ENCODE data around the gene NUF2.
A peak's percentile ranks its signal among the peaks of the same experiment; 100 is the strongest.
"Not testable (repeated sequence)": the region's sequence is repeated elsewhere in the genome, so short reads cannot be mapped to it uniquely, and the experiment has no call there.

NUF2 gene

GRCh38 chr1:163337631-163338030 is 15.9 kb downstream of the NUF2 start:
- DNase-seq, result no peak

DNA sequence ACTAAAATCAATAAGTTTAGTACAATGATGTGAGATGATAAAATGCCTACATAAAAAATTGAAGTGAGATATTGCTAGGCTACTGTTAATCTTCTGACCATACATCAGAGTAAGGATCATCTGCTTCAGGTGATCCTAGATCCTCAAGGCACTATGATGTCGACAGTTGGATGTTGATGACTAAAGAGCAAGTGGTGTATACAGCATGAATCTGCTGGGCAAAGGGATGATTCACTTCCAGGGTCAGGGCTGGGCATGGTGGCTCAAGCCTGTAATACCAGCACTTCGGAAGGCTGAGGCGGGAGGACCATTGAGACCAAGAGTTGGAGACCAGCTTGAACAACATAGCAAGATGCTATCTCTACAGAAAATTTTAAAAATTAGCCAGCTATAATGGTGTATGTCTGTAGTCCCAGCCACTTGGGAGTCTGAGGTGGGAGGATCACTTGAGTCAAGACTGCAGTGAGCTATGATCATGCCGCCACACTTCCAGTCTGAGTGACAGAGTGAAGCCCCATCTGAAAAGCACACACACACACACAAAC is 24.6 kb downstream of the NUF2 start:
- DNase-seq, result no peak

DNA sequence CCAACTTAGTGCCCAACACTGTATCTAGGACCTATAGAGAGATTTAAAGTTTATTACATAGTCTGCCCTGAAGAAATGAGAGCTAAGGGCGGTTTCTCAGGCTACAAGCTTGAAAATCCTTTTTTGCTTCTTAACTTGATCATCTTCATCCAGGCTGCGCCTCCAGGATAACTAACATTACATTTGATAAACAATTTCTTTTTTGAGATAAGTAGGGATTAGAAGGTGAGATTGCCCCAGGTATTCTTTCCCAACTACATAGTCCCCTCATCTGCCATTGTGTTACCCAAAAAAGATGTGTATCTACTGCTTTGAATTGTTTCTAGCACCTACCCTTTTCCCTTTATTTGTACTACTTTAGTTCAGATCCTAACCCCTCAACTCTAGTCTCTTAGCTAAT is 25.4 kb downstream of the NUF2 start:
- no peak for DNase-seq

DNA sequence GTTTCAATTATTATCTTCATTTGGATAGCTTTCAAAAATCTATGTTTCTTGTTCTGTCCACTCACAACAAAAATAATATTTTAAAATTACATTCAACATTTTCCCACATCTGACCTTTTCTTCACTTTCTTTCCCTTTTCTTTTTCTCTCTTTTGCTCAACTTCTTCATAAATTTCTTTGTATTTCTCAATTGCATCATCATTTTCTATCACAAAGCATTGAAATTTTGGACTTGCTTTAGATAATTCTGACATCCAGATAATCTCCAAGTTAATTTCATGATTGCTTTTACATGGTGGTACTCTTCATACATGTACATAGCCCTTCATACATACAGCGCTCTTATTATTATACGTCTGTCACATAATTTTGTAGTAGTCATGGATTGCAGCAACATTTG is 30.2 kb downstream of the NUF2 start:
- no peak for DNase-seq

GRCh38 chr1:163357378-163357777 is 35.6 kb downstream of the NUF2 start:
- DNase-seq, result no peak

- not testable (repeated sequence) for DNase-seq
Measured at GRCh38 chr1:163358172-163358571, 36.4 kb downstream of the NUF2 start.

DNA sequence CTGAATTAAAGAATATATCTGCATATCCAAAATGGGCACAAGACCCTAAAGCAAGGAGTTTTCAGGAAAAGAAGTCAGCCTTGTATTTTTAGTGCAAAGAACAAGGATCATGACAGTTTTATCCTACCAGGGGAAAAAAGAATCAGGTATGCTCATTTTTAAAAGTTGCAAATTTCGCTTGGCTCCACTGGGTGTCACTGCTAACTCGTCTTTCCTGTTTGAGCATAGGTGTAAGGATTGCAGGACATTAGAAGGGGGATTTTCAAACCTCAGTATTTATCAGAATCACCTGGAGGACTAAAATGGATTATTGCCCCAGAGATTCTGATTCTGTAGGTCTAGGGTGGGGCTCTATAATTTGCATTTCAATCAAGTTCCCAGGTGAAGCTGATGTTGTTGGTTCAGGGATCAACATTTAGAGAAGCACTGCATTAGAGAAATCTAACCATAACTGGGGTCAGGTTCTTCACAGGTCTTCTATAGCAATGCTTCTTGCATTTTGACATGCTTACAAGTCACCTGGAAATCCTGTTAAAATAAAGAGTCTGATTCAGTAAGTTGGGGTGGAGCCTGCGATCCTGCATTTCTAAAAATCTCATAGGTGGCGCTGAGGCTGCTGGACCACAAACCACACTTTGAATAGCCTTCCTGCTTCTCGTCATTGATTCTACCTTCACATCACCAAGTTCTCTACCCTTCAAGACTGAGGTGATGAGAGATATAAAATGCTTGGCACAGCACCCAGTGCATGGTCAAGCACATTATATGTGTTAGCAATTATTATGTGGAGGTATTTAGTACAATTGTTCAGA is 39.6 kb downstream of the NUF2 start:
- peak; percentile 47 for DNase-seq

- DNase-seq, result no peak
Measured at GRCh38 chr1:163365186-163365585, 43.4 kb downstream of the NUF2 start.

- no peak for DNase-seq
Measured at GRCh38 chr1:163366555-163366954, 44.8 kb downstream of the NUF2 start.

GRCh38 chr1:163367721-163368120 is 46.0 kb downstream of the NUF2 start:
- DNase-seq, result no peak

- DNase-seq, result no peak
Measured at GRCh38 chr1:163372576-163372975, 50.8 kb downstream of the NUF2 start.

GRCh38 chr1:163378554-163378953 is 56.8 kb downstream of the NUF2 start:
- DNase-seq, result no peak

DNA sequence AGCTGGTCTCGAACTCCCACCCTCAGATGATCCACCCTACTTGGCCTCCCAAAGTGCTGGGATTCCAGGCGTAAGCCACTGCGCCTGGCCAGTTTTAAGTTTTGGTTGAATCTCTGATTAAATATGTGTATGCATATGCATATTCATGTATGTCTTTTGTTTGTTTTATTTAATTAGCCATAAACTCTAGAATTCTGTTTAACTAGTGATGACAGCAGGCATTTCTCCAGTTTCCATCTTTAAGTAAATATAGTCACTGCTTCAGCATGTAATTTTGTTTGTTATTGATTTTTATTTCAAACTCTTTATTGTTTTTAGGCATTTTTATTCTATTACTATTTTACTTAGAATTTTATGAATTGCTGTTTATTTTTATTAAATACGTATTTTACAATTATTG is 58.0 kb downstream of the NUF2 start:
- DNase-seq, result no peak

- DNase-seq, result no peak
Measured at GRCh38 chr1:163381487-163382184, 59.9 kb downstream of the NUF2 start.

- DNase-seq, result no peak
Measured at GRCh38 chr1:163382395-163382794, 60.6 kb downstream of the NUF2 start.

DNA sequence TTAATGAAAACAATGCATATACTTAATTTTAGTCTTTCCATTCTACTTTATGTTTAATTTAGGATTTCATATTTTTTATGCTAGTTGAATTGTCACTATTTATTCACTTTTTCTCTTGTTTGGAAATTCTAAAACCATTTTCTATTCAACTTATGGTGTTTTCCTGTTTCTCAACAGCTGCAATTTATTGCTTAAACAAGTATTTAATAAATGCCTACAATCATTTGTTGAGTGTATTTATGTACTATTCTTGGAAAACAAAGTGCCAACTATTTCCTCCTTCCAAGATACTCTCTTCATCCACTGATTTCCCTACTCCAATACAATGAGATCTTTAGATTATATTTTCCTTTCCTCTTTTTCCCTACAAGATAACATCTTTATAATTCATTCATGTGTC is 65.4 kb downstream of the NUF2 start:
- no peak for DNase-seq

GRCh38 chr1:163388970-163389369 is 67.2 kb downstream of the NUF2 start:
- no peak for DNase-seq

DNA sequence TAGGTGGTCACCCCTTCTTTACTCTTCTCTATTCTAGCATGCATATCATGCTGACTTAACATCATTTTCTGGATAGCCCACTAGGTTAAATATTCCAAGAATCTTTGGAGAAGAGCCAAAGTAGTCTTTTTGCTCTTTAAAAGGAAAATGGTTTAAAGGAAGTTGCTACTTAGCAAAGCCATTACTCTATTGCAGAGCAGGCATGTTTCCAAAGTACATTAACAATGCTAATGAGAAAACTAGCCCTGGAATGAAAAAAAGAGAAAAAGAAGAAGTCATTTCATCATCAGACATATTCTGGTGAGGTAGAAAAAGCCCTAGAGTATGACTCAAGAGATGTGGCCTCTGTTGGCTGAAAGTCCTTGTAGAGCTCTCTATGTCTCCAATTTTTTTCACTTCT is 74.0 kb downstream of the NUF2 start:
- no peak for DNase-seq

GRCh38 chr1:163397451-163398200 is 75.9 kb downstream of the NUF2 start:
- DNase-seq, result no peak

DNA sequence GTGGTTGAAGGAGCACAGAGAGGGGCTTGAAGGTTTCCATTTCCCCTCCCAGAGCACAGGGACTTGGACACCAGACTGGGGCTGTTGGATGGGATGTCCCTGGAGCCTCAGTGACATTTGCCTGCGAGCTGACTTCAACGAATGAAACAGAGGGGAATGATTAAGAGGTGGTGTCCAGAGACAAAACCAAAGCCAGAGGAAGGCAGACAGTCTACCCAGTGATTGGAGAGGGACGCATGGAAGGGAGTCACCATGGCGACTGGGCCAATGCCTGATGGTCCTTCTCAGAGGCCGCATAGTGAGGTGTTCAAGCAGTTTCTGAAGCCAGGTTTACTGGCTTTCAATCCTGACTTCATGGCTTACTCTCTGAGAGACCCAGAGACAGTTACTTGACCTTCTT is 77.2 kb downstream of the NUF2 start:
- DNase-seq, result no peak

DNA sequence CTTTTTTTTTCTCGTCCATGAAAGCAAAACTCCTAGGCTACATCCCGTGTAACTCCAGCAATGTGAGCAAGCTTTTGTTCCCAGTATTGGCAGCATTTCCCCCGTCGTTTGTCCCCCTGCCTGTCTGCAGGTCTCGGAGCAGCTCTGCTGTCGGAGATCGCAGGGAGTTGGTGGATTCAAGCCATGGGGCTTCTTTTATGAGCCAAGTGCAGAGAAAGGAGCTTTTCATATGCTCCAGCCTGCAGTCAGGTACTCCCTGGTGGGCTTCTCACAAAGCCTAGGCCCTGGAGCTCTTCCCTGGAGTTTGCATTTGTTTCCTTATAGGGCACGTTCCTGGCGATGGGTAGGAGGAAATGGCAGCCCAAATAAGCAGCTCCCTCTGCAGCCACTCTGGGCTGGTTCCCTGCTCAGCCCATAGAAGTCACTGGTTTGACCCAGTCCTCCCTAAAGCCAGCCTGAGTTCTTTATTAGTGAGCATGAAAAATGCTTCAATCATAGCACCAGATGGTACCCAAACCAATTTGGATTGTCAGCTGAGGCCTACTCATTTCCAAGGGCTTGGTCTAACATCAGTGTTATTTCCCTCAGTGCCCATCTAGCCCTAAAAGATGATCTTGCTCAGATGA is 78.3 kb downstream of the NUF2 start:
- peak; percentile 72 for DNase-seq

GRCh38 chr1:163401211-163401610 is 79.5 kb downstream of the NUF2 start:
- no peak for DNase-seq
